Parathyroid adenoma (tissue), 2 donors: Measurements from ENCODE around the gene CD34.

Experiments used
- H2AFZ ChIP-seq: fragments of 300-600 bp; sonication (generic); one replicate; pipeline ENCODE4 v1.7.0; 2017; ENCODE audit warnings: antibody characterized with exemption, mild to moderate bottlenecking
- H3K27ac ChIP-seq: fragments of 300-600 bp; sonication (generic); one replicate; pipeline ENCODE4 v1.7.0; 2017
- H3K27me3 ChIP-seq: fragments of 300-600 bp; sonication (generic); one replicate; pipeline ENCODE4 v1.7.0; 2017; ENCODE audit warnings: low read length; ENCODE audit not compliant: control insufficient read depth, insufficient read depth
- H3K36me3 ChIP-seq: fragments of 300-600 bp; sonication (generic); one replicate; pipeline ENCODE4 v1.7.0; 2017; ENCODE audit warnings: low read length; ENCODE audit not compliant: control insufficient read depth, insufficient read depth
- H3K4me1 ChIP-seq: fragments of 300-600 bp; sonication (generic); one replicate; pipeline ENCODE4 v1.7.0; 2017; ENCODE audit warnings: control low read depth
- H3K4me2 ChIP-seq: fragments of 300-600 bp; sonication (generic); one replicate; pipeline ENCODE4 v1.7.0; 2017; ENCODE audit warnings: low read length
- H3K4me3 ChIP-seq: fragments of 300-600 bp; sonication (generic); one replicate; pipeline ENCODE4 v1.7.0; 2017; ENCODE audit warnings: low read depth, low read length
- H3K79me2 ChIP-seq: fragments of 300-600 bp; sonication (generic); one replicate; pipeline ENCODE4 v1.7.0; 2017; ENCODE audit warnings: control low read depth
- H3K9ac ChIP-seq: fragments of 300-600 bp; sonication (generic); one replicate; pipeline ENCODE4 v1.7.0; 2017; ENCODE audit warnings: mild to moderate bottlenecking
- H3K9me3 ChIP-seq: fragments of 300-600 bp; sonication (generic); one replicate; pipeline ENCODE4 v1.7.0; 2017; ENCODE audit warnings: low read length; ENCODE audit not compliant: control insufficient read depth
- CTCF ChIP-seq: fragments of 300-600 bp; sonication (generic); IDR thresholded peaks from one replicate; pipeline ENCODE4 v1.7.0; 2017; ENCODE audit warnings: antibody characterized with exemption, mild to moderate bottlenecking
- donor health status: primary hyperparathyroidism.

Gene CD34

GRCh38 chr1:207870306-207871031 lies 40.5 kb downstream of the CD34 start:
- H3K36me3 ChIP-seq: no peaks in the 10 kb centered on the region
- H3K79me2 ChIP-seq: peaks cover 48% of the 10 kb centered on the region
- H3K4me3 ChIP-seq: no peak overlapping the region
- no peak overlapping the region for H3K9ac ChIP-seq
- H3K4me2 ChIP-seq: no peak overlapping the region
- no peak for TF ChIP-seq CTCF
- peak overlapping the region; percentile 76 for H2AFZ ChIP-seq
- H3K27me3 ChIP-seq: no peaks in the 10 kb centered on the region
- H3K9me3 ChIP-seq: no peaks in the 10 kb centered on the region
- H3K27ac ChIP-seq: peak overlapping the region; percentile 15
- peaks cover 22% of the 10 kb centered on the region for H3K4me1 ChIP-seq

GRCh38 chr1:207869859-207870258 lies 41.1 kb downstream of the CD34 start:
- Histone ChIP-seq H3K4me3 (no peak overlapping the region), H3K9me3 (no peaks in the 10 kb centered on the region), H3K4me2 (no peak overlapping the region), H3K27me3 (no peaks in the 10 kb centered on the region), H3K79me2 (peaks cover 48% of the 10 kb centered on the region), H2AFZ (peak overlapping the region; percentile 84), H3K4me1 (peaks cover 23% of the 10 kb centered on the region), H3K36me3 (no peaks in the 10 kb centered on the region), H3K27ac (peak overlapping the region; percentile 98), H3K9ac (no peak overlapping the region)
- no peak for TF ChIP-seq CTCF

- peak; percentile 48 for TF ChIP-seq CTCF
- H3K4me2 ChIP-seq: peak overlapping the region; percentile 80
- no peaks in the 10 kb centered on the region for H3K9me3 ChIP-seq
- no peaks in the 10 kb centered on the region for H3K27me3 ChIP-seq
- no peaks in the 10 kb centered on the region for H3K36me3 ChIP-seq
- peak overlapping the region; percentile 72 for H3K4me3 ChIP-seq
- H3K4me1 ChIP-seq: peaks cover 28% of the 10 kb centered on the region
- peak overlapping the region; percentile 84 for H2AFZ ChIP-seq
- H3K9ac ChIP-seq: peak overlapping the region; percentile 87
- H3K27ac ChIP-seq: peak overlapping the region; percentile 98
- H3K79me2 ChIP-seq: peaks cover 53% of the 10 kb centered on the region
Measured at GRCh38 chr1:207868774-207869721, 41.9 kb downstream of the CD34 start.

GRCh38 chr1:207868251-207868773 lies 42.6 kb downstream of the CD34 start:
- Histone ChIP-seq H3K36me3 (no peaks in the 10 kb centered on the region), H3K9me3 (no peaks in the 10 kb centered on the region), H3K9ac (peak overlapping the region; percentile 87), H3K4me2 (peak overlapping the region; percentile 80), H3K4me1 (peaks cover 25% of the 10 kb centered on the region), H3K27ac (peak overlapping the region; percentile 98), H2AFZ (peak overlapping the region; percentile 28), H3K4me3 (peak overlapping the region; percentile 72), H3K27me3 (no peaks in the 10 kb centered on the region), H3K79me2 (peaks cover 55% of the 10 kb centered on the region)
- TF ChIP-seq CTCF: no peak
